Measurements from ENCODE around the gene MACROD2. TPM values are rescaled to one million over a fixed set of nuclear protein-coding genes. Genes with fewer than 3 reads are reported as not detected.

The MACROD2 gene
- total RNA-seq, 1 experiment from 2014 or later: 3.7 TPM

DNA sequence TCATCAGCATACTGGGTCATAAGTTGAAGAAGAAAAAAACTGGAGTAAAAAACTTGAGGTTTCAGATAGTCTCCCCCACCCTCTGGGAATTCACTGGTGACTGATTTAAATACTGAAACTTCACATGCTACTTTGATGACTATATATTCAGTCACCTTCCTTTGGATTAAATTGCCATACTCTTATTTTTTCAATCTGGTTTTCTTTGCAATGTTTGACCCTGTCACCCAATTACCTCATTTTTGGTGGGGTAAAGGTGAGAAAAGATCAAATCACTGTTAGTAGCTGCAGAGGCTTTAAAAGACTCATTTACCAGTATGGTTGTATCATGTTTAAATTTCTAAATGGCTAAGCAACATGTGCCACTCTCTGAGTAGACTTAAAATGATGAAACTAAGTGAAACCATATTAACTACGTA, 1204.8 kb downstream of the MACROD2 start:
- no peaks in the 10 kb centered on the region for H4K20me1 ChIP-seq (ENCODE audit: insufficient read depth)
- no peaks in the 10 kb centered on the region for H3K27me3 ChIP-seq (ENCODE audit: insufficient read depth, low read length)
- DNase-seq (ENCODE audit: low read depth, low spot score) (no peak), ATAC-seq (no peak)
- no peaks in the 10 kb centered on the region for H3K9me3 ChIP-seq (ENCODE audit: control insufficient read depth in 1 of 2, insufficient read depth in 1 of 2, low read depth in 1 of 2, low read length in 2 of 2)
- ChIA-PET POLR2A (no interaction called here), RAD21 (ENCODE audit: low non-redundant PET in 1 of 2, low total read pairs in 2 of 2, uncharacterized antibody in 2 of 2, unreplicated experiment in 2 of 2) (no interaction called here), CTCF (no interaction called here)
- no peak overlapping the region for H3K4me3 ChIP-seq (replicated peaks in 1 of 2; ENCODE audit: low read depth in 1 of 2, low read length in 2 of 2)
- no peak overlapping the region for H3K4me2 ChIP-seq (ENCODE audit: low read length)
- H3K9ac ChIP-seq (ENCODE audit: low read length): no peak overlapping the region
- BruUV-seq (replicated peaks): no TSS peak
- intact Hi-C loops (cut with micrococcal nuclease): no loop called here
- H3K36me3 ChIP-seq (ENCODE audit: control insufficient read depth in 1 of 2, insufficient read depth in 2 of 2, low read length in 2 of 2): no peaks in the 10 kb centered on the region
- TF ChIP-seq FOSL1 (IDR thresholded peaks at IDR 0.05; ENCODE audit: low read depth) (no peak), RAD21 (IDR thresholded peaks at IDR 0.05; ENCODE audit: low read depth) (no peak), YY1 (IDR thresholded peaks at IDR 0.05; ENCODE audit: extremely low read depth, insufficient replicate concordance, low read depth, low read length) (no peak), TCF7L2 (IDR thresholded peaks at IDR 0.05; ENCODE audit: borderline replicate concordance, extremely low read depth, insufficient read depth, insufficient read length) (no peak), CBX3 (IDR thresholded peaks at IDR 0.05; ENCODE audit: low read depth) (no peak), ZNF274 (IDR thresholded peaks at IDR 0.05; ENCODE audit: low read depth, low read length) (no peak), EZH2 (IDR thresholded peaks at IDR 0.05) (no peak), ZBTB33 (IDR thresholded peaks at IDR 0.05; ENCODE audit: extremely low read depth, insufficient replicate concordance, low read length) (no peak), ZFX (IDR thresholded peaks at IDR 0.05) (no peak), SIN3A (IDR thresholded peaks at IDR 0.05; ENCODE audit: low read depth) (no peak), EZH2phosphoT487 (IDR thresholded peaks at IDR 0.05; ENCODE audit: borderline replicate concordance) (no peak), SP1 (IDR thresholded peaks at IDR 0.05; ENCODE audit: low read depth) (no peak), EGR1 (IDR thresholded peaks at IDR 0.05; ENCODE audit: low read depth) (no peak), CTCF (IDR thresholded peaks at IDR 0.05 in 2 of 3, conservative IDR thresholded peaks at IDR 0.05 in 1 of 3; ENCODE audit: borderline replicate concordance in 1 of 3, insufficient read depth in 1 of 3, low read depth in 2 of 3, low read length in 2 of 3) (no peak), SRF (IDR thresholded peaks at IDR 0.05; ENCODE audit: low read depth) (no peak), ELF1 (IDR thresholded peaks at IDR 0.05; ENCODE audit: borderline replicate concordance, low read depth) (no peak)
- TF ChIP-seq, protein P1, sequence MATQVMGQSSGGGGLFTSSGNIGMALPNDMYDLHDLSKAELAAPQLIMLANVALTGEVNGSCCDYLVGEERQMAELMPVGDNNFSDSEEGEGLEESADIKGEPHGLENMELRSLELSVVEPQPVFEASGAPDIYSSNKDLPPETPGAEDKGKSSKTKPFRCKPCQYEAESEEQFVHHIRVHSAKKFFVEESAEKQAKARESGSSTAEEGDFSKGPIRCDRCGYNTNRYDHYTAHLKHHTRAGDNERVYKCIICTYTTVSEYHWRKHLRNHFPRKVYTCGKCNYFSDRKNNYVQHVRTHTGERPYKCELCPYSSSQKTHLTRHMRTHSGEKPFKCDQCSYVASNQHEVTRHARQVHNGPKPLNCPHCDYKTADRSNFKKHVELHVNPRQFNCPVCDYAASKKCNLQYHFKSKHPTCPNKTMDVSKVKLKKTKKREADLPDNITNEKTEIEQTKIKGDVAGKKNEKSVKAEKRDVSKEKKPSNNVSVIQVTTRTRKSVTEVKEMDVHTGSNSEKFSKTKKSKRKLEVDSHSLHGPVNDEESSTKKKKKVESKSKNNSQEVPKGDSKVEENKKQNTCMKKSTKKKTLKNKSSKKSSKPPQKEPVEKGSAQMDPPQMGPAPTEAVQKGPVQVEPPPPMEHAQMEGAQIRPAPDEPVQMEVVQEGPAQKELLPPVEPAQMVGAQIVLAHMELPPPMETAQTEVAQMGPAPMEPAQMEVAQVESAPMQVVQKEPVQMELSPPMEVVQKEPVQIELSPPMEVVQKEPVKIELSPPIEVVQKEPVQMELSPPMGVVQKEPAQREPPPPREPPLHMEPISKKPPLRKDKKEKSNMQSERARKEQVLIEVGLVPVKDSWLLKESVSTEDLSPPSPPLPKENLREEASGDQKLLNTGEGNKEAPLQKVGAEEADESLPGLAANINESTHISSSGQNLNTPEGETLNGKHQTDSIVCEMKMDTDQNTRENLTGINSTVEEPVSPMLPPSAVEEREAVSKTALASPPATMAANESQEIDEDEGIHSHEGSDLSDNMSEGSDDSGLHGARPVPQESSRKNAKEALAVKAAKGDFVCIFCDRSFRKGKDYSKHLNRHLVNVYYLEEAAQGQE (IDR thresholded peaks at IDR 0.05; ENCODE audit: low read depth): no peak
- TF ChIP-seq, protein P2, sequence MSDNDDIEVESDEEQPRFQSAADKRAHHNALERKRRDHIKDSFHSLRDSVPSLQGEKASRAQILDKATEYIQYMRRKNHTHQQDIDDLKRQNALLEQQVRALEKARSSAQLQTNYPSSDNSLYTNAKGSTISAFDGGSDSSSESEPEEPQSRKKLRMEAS (IDR thresholded peaks at IDR 0.05): no peak
- TF ChIP-seq, protein P3, sequence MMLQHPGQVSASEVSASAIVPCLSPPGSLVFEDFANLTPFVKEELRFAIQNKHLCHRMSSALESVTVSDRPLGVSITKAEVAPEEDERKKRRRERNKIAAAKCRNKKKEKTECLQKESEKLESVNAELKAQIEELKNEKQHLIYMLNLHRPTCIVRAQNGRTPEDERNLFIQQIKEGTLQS (IDR thresholded peaks at IDR 0.05): no peak
- H3K27ac ChIP-seq (ENCODE audit: low read depth, low read length): no peak overlapping the region
- no peaks in the 10 kb centered on the region for H3K79me2 ChIP-seq (ENCODE audit: insufficient read depth, low read length)
- no peaks in the 10 kb centered on the region for H3K4me1 ChIP-seq (ENCODE audit: control insufficient read depth in 1 of 2, insufficient read depth in 2 of 2, low read length in 2 of 2)
- H2AFZ ChIP-seq (ENCODE audit: low read depth, low read length, poor library complexity, severe bottlenecking): no peak overlapping the region
- H3K9me2 ChIP-seq (ENCODE audit: insufficient read depth): no peaks in the 10 kb centered on the region

All from HCT116 (cell line).